Glomerular endothelial cell (primary cell): ENCODE results near the gene PTPN20. TPM values are rescaled to one million over a fixed set of nuclear protein-coding genes. Genes with fewer than 3 reads are reported as not detected.
"Not testable (repeated sequence)": the region's sequence is repeated elsewhere in the genome, so short reads cannot be mapped to it uniquely, and the experiment has no call there.

ENCODE experiments used
- DNase-seq: peaks from one replicate; pipeline ENCODE4 v3.0.0-alpha.2; 2011; ENCODE audit warnings: low read depth, low spot score; ENCODE audit errors: extremely low read depth
- total RNA-seq: library from RNA; depleted of rRNA; stranded (reverse); fragments of >200 nt; gene quantifications from 2 replicates; pipeline ENCODE4 v1.2.3, GENCODE V29; 2015

PTPN20 gene
- total RNA-seq = 0.12 and 0.39 TPM in 2 replicates

- not testable (repeated sequence) for DNase-seq
Observed at GRCh38 chr10:46911144-46911876, at the start of gene PTPN20. PTPN20 (plus strand) TSS chr10:46911428; CDS start chr10:46932500, 21,072 bp downstream.

- not testable (repeated sequence) for DNase-seq
Observed at GRCh38 chr10:46869716-46870115, 41.5 kb upstream of the PTPN20 start.

GRCh38 chr10:46871583-46871982 lies 39.6 kb upstream of the PTPN20 start:
- DNase-seq = not testable (repeated sequence)

GRCh38 chr10:46875304-46875703 lies 35.9 kb upstream of the PTPN20 start:
- not testable (repeated sequence) for DNase-seq

GRCh38 chr10:46876773-46877172 lies 34.5 kb upstream of the PTPN20 start:
- not testable (repeated sequence) for DNase-seq

- not testable (repeated sequence) for DNase-seq
Observed at GRCh38 chr10:46878761-46879160, 32.5 kb upstream of the PTPN20 start.

- not testable (repeated sequence) for DNase-seq
Observed at GRCh38 chr10:46890813-46891611, 20.2 kb upstream of the PTPN20 start.

GRCh38 chr10:46896762-46897692 lies 14.2 kb upstream of the PTPN20 start:
- DNase-seq = not testable (repeated sequence)

GRCh38 chr10:46901247-46901646 lies 10.0 kb upstream of the PTPN20 start:
- DNase-seq = not testable (repeated sequence)

GRCh38 chr10:46903874-46904273 lies 7.4 kb upstream of the PTPN20 start:
- DNase-seq = not testable (repeated sequence)

- DNase-seq = not testable (repeated sequence)
Observed at GRCh38 chr10:46906359-46906758, 4.9 kb upstream of the PTPN20 start.

GRCh38 chr10:46907185-46908117 lies 3.8 kb upstream of the PTPN20 start:
- DNase-seq = not testable (repeated sequence)

GRCh38 chr10:46922498-46922897 lies 11.3 kb downstream of the PTPN20 start:
- DNase-seq = not testable (repeated sequence)

GRCh38 chr10:46925156-46925555 lies 13.9 kb downstream of the PTPN20 start:
- not testable (repeated sequence) for DNase-seq

GRCh38 chr10:46925853-46926252 lies 14.6 kb downstream of the PTPN20 start:
- DNase-seq = not testable (repeated sequence)

- DNase-seq = not testable (repeated sequence)
Observed at GRCh38 chr10:46928810-46929209, 17.6 kb downstream of the PTPN20 start.

GRCh38 chr10:46932383-46932782 lies 21.2 kb downstream of the PTPN20 start:
- DNase-seq = not testable (repeated sequence)

- DNase-seq = not testable (repeated sequence)
Observed at GRCh38 chr10:46941091-46941490, 29.9 kb downstream of the PTPN20 start.
